ENCODE results near the gene NFU1. TPM values are rescaled to one million over a fixed set of nuclear protein-coding genes. Genes with fewer than 3 reads are reported as not detected.

The NFU1 gene
- total RNA-seq, 1 donor from 2014 or later = 50.7 TPM

DNA sequence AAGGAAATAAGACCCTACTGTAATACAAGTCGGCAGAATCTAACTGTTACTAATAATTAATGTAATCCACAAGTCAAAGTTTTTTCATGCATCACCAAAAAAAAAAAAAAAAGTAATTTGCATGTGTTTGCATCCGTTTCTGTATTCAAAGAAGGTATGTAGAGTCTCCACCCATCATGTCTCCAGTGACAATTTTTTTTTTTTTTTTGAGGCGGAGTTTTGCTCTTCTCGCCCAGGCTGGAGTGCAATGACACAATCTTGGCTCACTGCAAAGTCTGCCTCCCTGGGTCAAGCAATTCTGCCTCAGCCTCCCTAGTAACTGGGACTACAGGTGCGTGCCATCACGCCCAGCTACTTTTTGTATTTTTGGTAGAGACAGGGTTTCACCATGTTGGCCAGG is 24.2 kb upstream of the NFU1 start:
- H3K9me3 Mint-ChIP-seq (ENCODE audit: unreplicated experiment) = no peaks in the 10 kb centered on the region

DNA sequence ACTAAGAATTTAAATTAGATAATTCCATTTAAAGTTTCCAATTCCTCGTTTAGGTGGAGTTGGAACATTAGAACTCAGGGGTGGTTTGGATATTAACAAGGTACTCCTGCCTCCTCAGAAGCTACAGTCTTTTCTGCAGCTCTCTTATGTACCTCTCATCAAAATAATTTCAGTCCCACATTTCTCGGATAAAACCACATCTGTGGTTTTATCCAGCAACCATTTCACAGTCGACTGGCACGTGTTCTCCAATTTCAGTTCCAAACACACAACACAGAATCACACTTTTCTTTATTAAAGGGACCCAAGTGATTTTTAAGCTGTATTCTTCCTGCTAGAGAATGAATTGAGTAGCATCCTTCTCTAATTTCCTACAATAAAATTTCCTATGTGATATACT is 22.7 kb upstream of the NFU1 start:
- Mint-ChIP-seq H3K4me3 (ENCODE audit: unreplicated experiment) (no peak overlapping the region), H3K4me1 (ENCODE audit: unreplicated experiment) (peaks cover 5% of the 10 kb centered on the region), H3K27me3 (ENCODE audit: unreplicated experiment) (peaks cover under 1% of the 10 kb centered on the region), H3K27ac (ENCODE audit: unreplicated experiment) (no peak overlapping the region), H3K9me3 (ENCODE audit: unreplicated experiment) (no peaks in the 10 kb centered on the region), H3K36me3 (ENCODE audit: low read depth, unreplicated experiment) (peaks cover 14% of the 10 kb centered on the region)
- DNase-seq (ENCODE audit: low spot score) = no peak
- TF ChIP-seq, protein P1, sequence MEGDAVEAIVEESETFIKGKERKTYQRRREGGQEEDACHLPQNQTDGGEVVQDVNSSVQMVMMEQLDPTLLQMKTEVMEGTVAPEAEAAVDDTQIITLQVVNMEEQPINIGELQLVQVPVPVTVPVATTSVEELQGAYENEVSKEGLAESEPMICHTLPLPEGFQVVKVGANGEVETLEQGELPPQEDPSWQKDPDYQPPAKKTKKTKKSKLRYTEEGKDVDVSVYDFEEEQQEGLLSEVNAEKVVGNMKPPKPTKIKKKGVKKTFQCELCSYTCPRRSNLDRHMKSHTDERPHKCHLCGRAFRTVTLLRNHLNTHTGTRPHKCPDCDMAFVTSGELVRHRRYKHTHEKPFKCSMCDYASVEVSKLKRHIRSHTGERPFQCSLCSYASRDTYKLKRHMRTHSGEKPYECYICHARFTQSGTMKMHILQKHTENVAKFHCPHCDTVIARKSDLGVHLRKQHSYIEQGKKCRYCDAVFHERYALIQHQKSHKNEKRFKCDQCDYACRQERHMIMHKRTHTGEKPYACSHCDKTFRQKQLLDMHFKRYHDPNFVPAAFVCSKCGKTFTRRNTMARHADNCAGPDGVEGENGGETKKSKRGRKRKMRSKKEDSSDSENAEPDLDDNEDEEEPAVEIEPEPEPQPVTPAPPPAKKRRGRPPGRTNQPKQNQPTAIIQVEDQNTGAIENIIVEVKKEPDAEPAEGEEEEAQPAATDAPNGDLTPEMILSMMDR (IDR thresholded peaks at IDR 0.05; ENCODE audit: unreplicated experiment) = no peak

More for the DNA sequence above, 24.2 kb upstream of the NFU1 start:
- H3K4me3 Mint-ChIP-seq (ENCODE audit: unreplicated experiment) = no peak overlapping the region
- peaks cover 2% of the 10 kb centered on the region for H3K27me3 Mint-ChIP-seq (ENCODE audit: unreplicated experiment)
- H3K36me3 Mint-ChIP-seq (ENCODE audit: low read depth, unreplicated experiment) = peaks cover 28% of the 10 kb centered on the region
- no peak for DNase-seq (ENCODE audit: low spot score)
- H3K4me1 Mint-ChIP-seq (ENCODE audit: unreplicated experiment) = peaks cover 5% of the 10 kb centered on the region
- TF ChIP-seq, protein P1 (IDR thresholded peaks at IDR 0.05; ENCODE audit: unreplicated experiment) = no peak
- H3K27ac Mint-ChIP-seq (ENCODE audit: unreplicated experiment) = no peak overlapping the region

DNA sequence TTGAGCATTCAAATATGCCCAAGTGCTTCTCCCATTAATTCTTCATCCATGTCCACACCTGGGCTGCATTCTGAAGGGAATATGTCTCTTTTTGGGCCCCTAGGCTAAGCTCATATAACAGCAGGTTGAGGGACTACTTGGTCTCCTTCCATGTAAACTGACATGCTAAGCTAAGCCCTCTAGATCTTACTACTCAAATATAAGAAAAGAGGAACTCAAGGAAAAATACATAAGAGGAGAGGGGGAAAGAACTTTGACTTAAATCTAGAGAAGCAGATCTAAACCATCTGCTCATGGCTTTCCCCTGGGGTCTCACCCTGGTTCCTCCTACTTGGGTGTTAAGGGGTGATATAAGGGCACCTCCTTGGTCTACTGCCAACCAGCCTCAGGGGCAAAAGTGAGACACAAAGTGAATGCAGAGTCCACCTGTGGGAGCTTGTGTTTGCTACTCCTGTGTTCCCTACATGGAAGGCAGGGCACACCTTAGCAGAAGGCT is 19.8 kb upstream of the NFU1 start:
- Mint-ChIP-seq H3K27ac (ENCODE audit: unreplicated experiment) (no peak overlapping the region), H3K4me1 (ENCODE audit: unreplicated experiment) (peaks cover 10% of the 10 kb centered on the region), H3K4me3 (ENCODE audit: unreplicated experiment) (no peak overlapping the region), H3K9me3 (ENCODE audit: unreplicated experiment) (no peaks in the 10 kb centered on the region), H3K27me3 (ENCODE audit: unreplicated experiment) (no peaks in the 10 kb centered on the region), H3K36me3 (ENCODE audit: low read depth, unreplicated experiment) (peaks cover 3% of the 10 kb centered on the region)
- TF ChIP-seq, protein P1 (IDR thresholded peaks at IDR 0.05; ENCODE audit: unreplicated experiment) = no peak
- DNase-seq (ENCODE audit: low spot score) = no peak

DNA sequence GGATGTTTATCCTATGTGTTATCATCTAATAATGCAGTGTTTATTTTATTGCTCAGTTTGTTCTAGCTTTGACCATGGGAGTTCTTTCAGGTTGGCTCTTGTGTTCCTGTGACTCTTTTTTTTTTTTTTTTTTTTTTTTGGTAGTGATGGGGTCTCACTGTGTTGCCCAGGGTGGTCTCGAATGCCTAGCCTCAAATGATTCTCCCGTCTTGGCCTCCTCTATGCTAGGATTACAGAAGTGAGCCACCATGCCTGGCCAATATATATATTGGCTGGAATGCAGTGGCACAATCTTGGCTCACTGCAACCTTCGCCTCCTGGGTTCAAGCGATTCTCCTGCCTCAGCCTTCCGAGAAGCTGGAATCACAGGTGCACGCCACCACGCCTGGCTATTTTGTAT is 18.9 kb upstream of the NFU1 start:
- Mint-ChIP-seq H3K36me3 (ENCODE audit: low read depth, unreplicated experiment) (no peaks in the 10 kb centered on the region), H3K27ac (ENCODE audit: unreplicated experiment) (no peak overlapping the region), H3K9me3 (ENCODE audit: unreplicated experiment) (no peaks in the 10 kb centered on the region), H3K4me1 (ENCODE audit: unreplicated experiment) (peaks cover 10% of the 10 kb centered on the region), H3K27me3 (ENCODE audit: unreplicated experiment) (no peaks in the 10 kb centered on the region), H3K4me3 (ENCODE audit: unreplicated experiment) (no peak overlapping the region)
- no peak for DNase-seq (ENCODE audit: low spot score)
- TF ChIP-seq, protein P1 (IDR thresholded peaks at IDR 0.05; ENCODE audit: unreplicated experiment) = no peak

DNA sequence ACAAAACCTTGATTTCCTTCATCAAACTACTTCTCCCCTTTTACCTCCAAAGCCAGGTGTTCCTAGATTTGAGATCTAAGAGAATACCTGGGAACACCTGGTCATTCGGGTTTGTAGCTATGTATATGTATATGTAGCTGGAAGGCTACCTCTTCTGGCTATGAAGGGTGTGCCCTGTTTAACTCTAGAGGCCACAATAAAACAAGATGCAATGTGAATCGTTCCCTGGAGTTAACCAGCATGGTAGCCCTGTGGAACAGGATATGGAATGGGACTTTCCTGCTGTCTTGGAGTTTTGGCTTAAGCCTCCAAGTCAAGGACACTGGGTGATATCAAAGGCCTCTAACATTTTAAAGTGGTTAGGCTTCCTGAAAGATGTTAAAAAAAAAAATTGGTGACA is 17.7 kb upstream of the NFU1 start:
- DNase-seq (ENCODE audit: low spot score) = no peak
- TF ChIP-seq, protein P1 (IDR thresholded peaks at IDR 0.05; ENCODE audit: unreplicated experiment) = no peak
- Mint-ChIP-seq H3K9me3 (ENCODE audit: unreplicated experiment) (no peaks in the 10 kb centered on the region), H3K27me3 (ENCODE audit: unreplicated experiment) (no peaks in the 10 kb centered on the region), H3K4me3 (ENCODE audit: unreplicated experiment) (no peak overlapping the region), H3K36me3 (ENCODE audit: low read depth, unreplicated experiment) (no peaks in the 10 kb centered on the region), H3K27ac (ENCODE audit: unreplicated experiment) (no peak overlapping the region), H3K4me1 (ENCODE audit: unreplicated experiment) (peaks cover 9% of the 10 kb centered on the region)
